GM23338 (cell line): Measurements from ENCODE around the gene S100A11. TPM values are rescaled to one million over a fixed set of nuclear protein-coding genes. Genes with fewer than 3 reads are reported as not detected.

Experiments
- ATAC-seq: fragments of 200-7000 bp; cut with Tn5 transposase; 3 replicates; pipeline ENCODE4 v1.9.1; 2020
- DNase-seq: peaks from one replicate; pipeline ENCODE4 v3.0.0-alpha.2; 2015; ENCODE audit warnings: low spot score
- H2AFZ ChIP-seq: fragments of 200-600 bp; sonication (generic); 2 replicates; pipeline ENCODE4 v1.8.0; 2016; ENCODE audit warnings: antibody characterized with exemption, mild to moderate bottlenecking, moderate library complexity
- H3F3A ChIP-seq: fragments of 200-600 bp; sonication (generic); replicated peaks from 2 replicates; pipeline ENCODE4 v1.8.0; 2017; ENCODE audit warnings: antibody characterized with exemption, mixed run types, low read depth
- H3K27ac ChIP-seq: fragments of 200-600 bp; sonication (generic); 2 replicates; pipeline ENCODE4 v1.6.1; 2016; ENCODE audit warnings: low read depth
- H3K27me3 ChIP-seq: fragments of 200-600 bp; sonication (generic); 2 replicates; pipeline ENCODE4 v1.8.0; 2016; ENCODE audit warnings: mild to moderate bottlenecking, mixed run types, moderate library complexity; ENCODE audit not compliant: insufficient read depth
- H3K36me3 ChIP-seq: fragments of 200-600 bp; sonication (generic); 2 replicates; pipeline ENCODE4 v1.8.0; 2016; ENCODE audit warnings: mild to moderate bottlenecking; ENCODE audit not compliant: insufficient read depth
- H3K4me1 ChIP-seq: fragments of 200-600 bp; sonication (generic); 2 replicates; pipeline ENCODE4 v1.8.0; 2016; ENCODE audit warnings: mild to moderate bottlenecking, moderate library complexity; ENCODE audit not compliant: insufficient read depth
- H3K4me2 ChIP-seq: fragments of 200-600 bp; sonication (generic); 2 replicates; pipeline ENCODE4 v1.7.1; 2017; ENCODE audit warnings: mixed run types
- H3K4me3 ChIP-seq: fragments of 200-600 bp; sonication (generic); 2 replicates; pipeline ENCODE4 v1.6.1; 2016; ENCODE audit warnings: mixed run types
- H3K79me2 ChIP-seq: fragments of 200-600 bp; sonication (generic); replicated peaks from 2 replicates; pipeline ENCODE4 v1.8.0; 2017; ENCODE audit warnings: mild to moderate bottlenecking; ENCODE audit not compliant: insufficient read depth
- H3K9me2 ChIP-seq: fragments of 200-600 bp; sonication (generic); 2 replicates; pipeline ENCODE4 v1.8.0; 2017; ENCODE audit not compliant: insufficient read depth
- H4K20me1 ChIP-seq: fragments of 200-600 bp; sonication (generic); replicated peaks from 2 replicates; pipeline ENCODE4 v1.8.0; 2017; ENCODE audit warnings: mild to moderate bottlenecking; ENCODE audit not compliant: insufficient read depth
- H3K27ac Mint-ChIP-seq: 2 replicates; pipeline ENCODE4 v1.8.0; 2020; ENCODE audit warnings: inconsistent platforms, mild to moderate bottlenecking, moderate library complexity, mixed read lengths
- H3K27me3 Mint-ChIP-seq: 3 replicates; pipeline ENCODE4 v1.8.0; 2022; ENCODE audit warnings: low read depth, mild to moderate bottlenecking, moderate library complexity, mixed read lengths, inconsistent platforms; ENCODE audit not compliant: insufficient read depth, poor library complexity
- H3K36me3 Mint-ChIP-seq: 3 replicates; pipeline ENCODE4 v1.8.0; 2021; ENCODE audit warnings: low read depth, mild to moderate bottlenecking, inconsistent platforms, moderate library complexity, mixed read lengths
- H3K4me1 Mint-ChIP-seq: 3 replicates; pipeline ENCODE4 v1.8.0; 2020; ENCODE audit warnings: mild to moderate bottlenecking, inconsistent platforms, mixed read lengths
- H3K4me3 Mint-ChIP-seq: 3 replicates; pipeline ENCODE4 v1.8.0; 2021; ENCODE audit warnings: moderate library complexity, mild to moderate bottlenecking, inconsistent platforms, mixed read lengths
- H3K9me3 Mint-ChIP-seq: 3 replicates; pipeline ENCODE4 v1.8.0; 2020; ENCODE audit warnings: moderate library complexity, mild to moderate bottlenecking, inconsistent platforms, mixed read lengths
- CREB1 ChIP-seq: fragments of 250-450 bp; sonication (Bioruptor Pico); IDR thresholded peaks from 2 replicates; pipeline ENCODE4 v1.5.0; 2020; ENCODE audit warnings: low read depth, mild to moderate bottlenecking, moderate library complexity
- CTCF ChIP-seq, 2 experiments: fragments of 200-600 bp in 1 of 2; sonication (generic) in 1 of 2; conservative IDR thresholded peaks; 2 replicates each; pipeline versions ENCODE4 v1.5.1 to v1.6.1; 2016 to 2017; ENCODE audit warnings: antibody characterized with exemption in 2 of 2, low read depth in 2 of 2, mild to moderate bottlenecking in 2 of 2, moderate library complexity in 1 of 2
- ETS1 ChIP-seq: IDR thresholded peaks from 2 replicates; pipeline ENCODE4 v1.6.1; 2016; ENCODE audit warnings: antibody characterized with exemption
- EZH2 ChIP-seq: fragments of 200-600 bp; sonication (generic); IDR thresholded peaks from one replicate; pipeline ENCODE4 v1.8.0; 2017; ENCODE audit warnings: antibody characterized with exemption, mild to moderate bottlenecking, low read depth; ENCODE audit not compliant: unreplicated experiment
- EZH2phosphoT487 ChIP-seq: fragments of 200-600 bp; sonication (generic); IDR thresholded peaks from one replicate; pipeline ENCODE4 v1.8.1; 2018; ENCODE audit warnings: antibody characterized with exemption; ENCODE audit not compliant: unreplicated experiment
- JUNB ChIP-seq: IDR thresholded peaks from one replicate; pipeline ENCODE4 v1.6.1; 2016; ENCODE audit warnings: antibody characterized with exemption; ENCODE audit not compliant: unreplicated experiment
- NANOG ChIP-seq: IDR thresholded peaks from 2 replicates; pipeline ENCODE4 v1.6.1; 2016; ENCODE audit warnings: antibody characterized with exemption, borderline replicate concordance
- POLR2AphosphoS5 ChIP-seq: IDR thresholded peaks from 2 replicates; pipeline ENCODE4 v1.6.1; 2016; ENCODE audit warnings: antibody characterized with exemption, low read depth
- REST ChIP-seq: IDR thresholded peaks from one replicate; pipeline ENCODE4 v1.6.1; 2018; ENCODE audit warnings: antibody characterized with exemption; ENCODE audit not compliant: unreplicated experiment
- ZNF114 ChIP-seq: fragments of 250-450 bp; sonication (Bioruptor Pico); IDR thresholded peaks from 2 replicates; pipeline ENCODE4 v1.5.0; 2020; ENCODE audit warnings: mild to moderate bottlenecking, moderate library complexity
- ZNF331 ChIP-seq: fragments of 250-450 bp; sonication (Bioruptor Pico); IDR thresholded peaks from 2 replicates; pipeline ENCODE4 v1.5.0; 2020; ENCODE audit warnings: low read depth, mild to moderate bottlenecking, moderate library complexity
- polyA plus RNA-seq: library from polyadenylated mRNA; unstranded; fragments of >200 nt; fragmentation: Nextera tagmentation; extraction: Ambion mirVana; gene quantifications from 2 replicates; pipeline ENCODE4 v1.2.1, GENCODE V29; 2016
- total RNA-seq: library from RNA; depleted of rRNA; stranded (reverse); fragments of >200 nt; shearing (Covaris generic); gene quantifications from 2 replicates; pipeline ENCODE4 v1.2.3, GENCODE V29; 2014

S100A11 gene
- total and polyA plus RNA-seq, 2 experiments from 2014 or later = 73.1 to 596 TPM

- H3K36me3 Mint-ChIP-seq = no peaks in the 10 kb centered on the region
- no peak for TF ChIP-seq JUNB
- TF ChIP-seq ZNF114 (CRISPR knock-in tag) = no peak
- no peak for TF ChIP-seq EZH2phosphoT487
- TF ChIP-seq CTCF (conservative IDR thresholded peaks at IDR 0.05; ENCODE audit: low read depth in 2 of 2) = no peak
- no peak for TF ChIP-seq EZH2
- TF ChIP-seq REST = no peak
- TF ChIP-seq ETS1 = no peak
- H3K4me1 Mint-ChIP-seq = peaks cover 17% of the 10 kb centered on the region
- Histone ChIP-seq H3K4me3 (no peak overlapping the region), H3K79me2 (peaks cover 38% of the 10 kb centered on the region), H3K27me3 (no peaks in the 10 kb centered on the region), H3K4me1 (peaks cover 22% of the 10 kb centered on the region), H3K27ac (no peak overlapping the region), H3K36me3 (peaks cover 29% of the 10 kb centered on the region), H4K20me1 (peaks cover 9% of the 10 kb centered on the region; the same call in 1 of the 2 replicates), H2AFZ (no peak overlapping the region), H3K4me2 (no peak overlapping the region), H3F3A (no peaks in the 10 kb centered on the region), H3K9me2 (no peaks in the 10 kb centered on the region; the same call in 1 of the 2 replicates)
- no peaks in the 10 kb centered on the region for H3K27me3 Mint-ChIP-seq
- ATAC-seq = no peak
- H3K27ac Mint-ChIP-seq = no peak overlapping the region
- no peak for DNase-seq
- no peaks in the 10 kb centered on the region for H3K9me3 Mint-ChIP-seq
- H3K4me3 Mint-ChIP-seq = no peak overlapping the region
Measured at GRCh38 chr1:151985768-151986167, 51.0 kb downstream of the S100A11 start.

- no peak overlapping the region for H3K27ac ChIP-seq
- Mint-ChIP-seq H3K27ac (no peak overlapping the region), H3K4me3 (no peak overlapping the region), H3K4me1 (peaks cover 17% of the 10 kb centered on the region), H3K36me3 (no peaks in the 10 kb centered on the region), H3K9me3 (no peaks in the 10 kb centered on the region), H3K27me3 (no peaks in the 10 kb centered on the region)
- DNase-seq = no peak
- no peaks in the 10 kb centered on the region; the same call in 1 of the 2 replicates for H3K9me2 ChIP-seq
- peaks cover 33% of the 10 kb centered on the region for H3K79me2 ChIP-seq
- peaks cover 29% of the 10 kb centered on the region for H3K36me3 ChIP-seq
- peaks cover 8% of the 10 kb centered on the region; the same call in 1 of the 2 replicates for H4K20me1 ChIP-seq
- H3K4me1 ChIP-seq = peaks cover 17% of the 10 kb centered on the region
- no peaks in the 10 kb centered on the region for H3K27me3 ChIP-seq
- H3F3A ChIP-seq = no peaks in the 10 kb centered on the region
- H2AFZ ChIP-seq = no peak overlapping the region
- H3K4me2 ChIP-seq = no peak overlapping the region
- no peak for ATAC-seq
- no peak overlapping the region for H3K4me3 ChIP-seq
- no peak for TF ChIP-seq EZH2
- TF ChIP-seq CREB1 (CRISPR knock-in tag) = no peak
- no peak for TF ChIP-seq POLR2AphosphoS5
- no peak for TF ChIP-seq ZNF114 (CRISPR knock-in tag)
- TF ChIP-seq CTCF (conservative IDR thresholded peaks at IDR 0.05; ENCODE audit: low read depth in 2 of 2) = no peak
- TF ChIP-seq ZNF331 (CRISPR knock-in tag) = no peak
- no peak for TF ChIP-seq NANOG
Measured at GRCh38 chr1:151985270-151985669, 51.5 kb downstream of the S100A11 start.
